ENCODE results near the gene PCSK4.

DNA sequence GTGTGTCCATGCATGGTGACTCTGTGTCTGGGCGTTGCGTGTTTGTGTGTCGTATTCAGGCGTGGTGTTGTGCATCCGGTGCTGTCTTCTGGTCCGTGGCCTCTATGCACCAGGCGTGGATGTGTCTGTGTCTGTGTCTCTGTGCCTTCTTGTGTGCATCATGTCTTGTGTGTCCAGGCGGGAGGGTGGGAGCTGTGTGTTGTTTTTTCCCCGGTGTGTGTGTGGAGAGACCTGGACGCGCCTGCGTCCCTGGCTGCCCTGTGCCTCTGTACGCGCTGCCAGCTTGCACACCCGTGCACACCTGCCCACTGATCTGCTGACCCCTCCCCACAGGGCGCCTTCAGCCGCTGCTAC, 34.8 kb upstream of the PCSK4 start:
- TF ChIP-seq EP300 (IDR thresholded peaks at IDR 0.05; ENCODE audit: low read depth) = no peak
- TF ChIP-seq, protein P1, sequence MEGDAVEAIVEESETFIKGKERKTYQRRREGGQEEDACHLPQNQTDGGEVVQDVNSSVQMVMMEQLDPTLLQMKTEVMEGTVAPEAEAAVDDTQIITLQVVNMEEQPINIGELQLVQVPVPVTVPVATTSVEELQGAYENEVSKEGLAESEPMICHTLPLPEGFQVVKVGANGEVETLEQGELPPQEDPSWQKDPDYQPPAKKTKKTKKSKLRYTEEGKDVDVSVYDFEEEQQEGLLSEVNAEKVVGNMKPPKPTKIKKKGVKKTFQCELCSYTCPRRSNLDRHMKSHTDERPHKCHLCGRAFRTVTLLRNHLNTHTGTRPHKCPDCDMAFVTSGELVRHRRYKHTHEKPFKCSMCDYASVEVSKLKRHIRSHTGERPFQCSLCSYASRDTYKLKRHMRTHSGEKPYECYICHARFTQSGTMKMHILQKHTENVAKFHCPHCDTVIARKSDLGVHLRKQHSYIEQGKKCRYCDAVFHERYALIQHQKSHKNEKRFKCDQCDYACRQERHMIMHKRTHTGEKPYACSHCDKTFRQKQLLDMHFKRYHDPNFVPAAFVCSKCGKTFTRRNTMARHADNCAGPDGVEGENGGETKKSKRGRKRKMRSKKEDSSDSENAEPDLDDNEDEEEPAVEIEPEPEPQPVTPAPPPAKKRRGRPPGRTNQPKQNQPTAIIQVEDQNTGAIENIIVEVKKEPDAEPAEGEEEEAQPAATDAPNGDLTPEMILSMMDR (IDR thresholded peaks at IDR 0.05) = no peak

All from transverse colon (tissue), 3 donors.